GM12874 (cell line): ENCODE results near the gene BTG4.

Source experiments
- CTCF ChIP-seq: IDR thresholded peaks from 2 replicates; pipeline ENCODE4 v1.5.1; 2011; ENCODE audit warnings: low read depth, mild to moderate bottlenecking, control low read depth, low read length, moderate library complexity; ENCODE audit not compliant: insufficient read depth

The BTG4 gene

GRCh38 chr11:111490496-111490895 lies 21.7 kb downstream of the BTG4 start:
- no peak for TF ChIP-seq CTCF

DNA sequence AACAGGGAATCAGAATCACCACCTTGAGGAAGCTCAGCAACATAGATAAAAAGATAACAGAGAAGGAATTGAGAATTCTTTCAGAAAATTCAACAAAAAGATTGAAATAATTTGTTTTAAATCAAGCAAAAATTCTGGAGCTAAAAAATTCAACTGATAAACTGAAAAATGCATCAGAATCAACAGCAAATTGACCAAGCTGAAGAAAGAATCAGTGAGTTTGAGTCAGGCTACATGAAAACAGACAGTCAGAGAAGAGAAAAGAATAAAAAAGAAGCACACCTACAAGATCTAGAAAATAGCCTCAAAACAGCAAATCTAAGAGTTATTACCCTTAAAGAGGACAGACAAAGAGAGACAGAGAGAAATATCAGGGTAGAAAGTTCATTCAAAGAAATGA lies 28.8 kb downstream of the BTG4 start:
- TF ChIP-seq CTCF, result no peak

GRCh38 chr11:111479666-111480065 lies 32.5 kb downstream of the BTG4 start:
- no peak for TF ChIP-seq CTCF

DNA sequence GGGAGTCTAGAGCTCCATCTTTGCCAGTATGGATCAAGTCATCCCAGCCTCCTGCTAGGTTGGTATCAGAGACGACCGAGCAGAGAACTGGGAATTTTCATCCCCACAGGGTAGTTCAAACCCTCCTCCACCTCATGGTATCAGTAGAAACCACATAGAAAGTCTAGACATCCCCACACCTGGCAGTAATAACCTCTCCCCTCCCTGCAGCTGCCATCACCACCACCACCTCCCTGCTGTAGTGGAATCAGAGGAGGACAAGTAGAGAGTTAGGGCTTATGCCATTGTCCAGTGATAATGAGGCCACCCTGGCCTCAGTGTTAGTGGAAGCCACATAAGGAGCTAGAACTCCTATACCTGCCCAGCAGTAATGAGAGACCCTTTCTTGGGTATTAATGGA lies 34.3 kb downstream of the BTG4 start:
- TF ChIP-seq CTCF, result no peak

DNA sequence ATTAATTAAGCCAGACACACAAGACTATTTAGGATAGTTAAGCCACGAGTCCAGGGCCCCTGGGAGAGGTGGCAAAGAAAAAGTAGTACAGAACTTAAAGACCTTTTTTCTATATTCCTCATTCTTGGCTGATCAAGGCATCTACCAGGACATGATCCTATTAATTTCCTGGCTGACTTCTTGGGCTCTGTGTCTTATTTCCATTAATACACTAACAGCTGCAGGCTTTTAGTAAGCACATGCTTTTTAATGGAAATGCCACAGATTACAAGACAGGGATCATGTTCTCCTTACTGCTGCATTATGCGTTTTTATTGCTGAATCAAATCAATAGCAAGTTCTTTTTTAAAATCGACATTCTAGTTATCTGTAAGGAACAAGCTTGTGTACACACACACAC lies 35.2 kb downstream of the BTG4 start:
- no peak for TF ChIP-seq CTCF

GRCh38 chr11:111476366-111476765 lies 35.8 kb downstream of the BTG4 start:
- no peak for TF ChIP-seq CTCF

GRCh38 chr11:111474432-111474831 lies 37.8 kb downstream of the BTG4 start:
- no peak for TF ChIP-seq CTCF

- no peak for TF ChIP-seq CTCF
Observed at GRCh38 chr11:111472228-111472627, 40.0 kb downstream of the BTG4 start.
